Spleen (tissue), 7 donors: ENCODE results near the gene OR8D2.

Experiments used
- CTCF ChIP-seq, 11 experiments: fragments of 200-600 bp in 7 of 11; fragments of 450-650 bp in 4 of 11; sonication (generic) in 4 of 11; IDR thresholded peaks in 8 of 11; conservative IDR thresholded peaks in 3 of 11; 1 replicate in 7 of 11; 2 replicates in 4 of 11; pipeline versions ENCODE4 v1.4.0 to v1.8.0; 2016 to 2021; ENCODE audit warnings: antibody characterized with exemption in 11 of 11, inconsistent platforms in 4 of 11, mild to moderate bottlenecking in 1 of 11
- POLR2A ChIP-seq, 3 donors: fragments of 450-650 bp; IDR thresholded peaks; one replicate each; pipeline ENCODE4 v1.5.1; 2017; ENCODE audit warnings: antibody characterized with exemption in 3 of 3, mild to moderate bottlenecking in 1 of 3
- POLR2AphosphoS5 ChIP-seq, 3 donors: sonication (generic); formaldehyde crosslinking; IDR thresholded peaks; one replicate each; pipeline ENCODE4 v1.5.1; 2017; ENCODE audit warnings: antibody characterized with exemption in 3 of 3
- donor health status: DM: no; HTN: no; CAD: no; lungs with moderate emphysema.
- donor health status: DM: no; HTN: no; CAD: no.
- donor health status: DM: no; HTN: no; CAD: no.

- TF ChIP-seq POLR2A (IDR thresholded peaks at IDR 0.05) (no peak), CTCF (IDR thresholded peaks at IDR 0.05 in 8 of 11, conservative IDR thresholded peaks at IDR 0.05 in 3 of 11) (no peak), POLR2AphosphoS5 (IDR thresholded peaks at IDR 0.05) (no peak)
These were observed 26.4 kb upstream of the OR8D2 start for GRCh38 chr11:124346311-124346955.
